Mucosa of stomach (tissue), 1 donor: ENCODE measurements around the gene ZBTB40.

Experiments
- H3K27me3 ChIP-seq: one replicate; pipeline ENCODE4 v1.7.0; 2013; ENCODE audit warnings: mild to moderate bottlenecking, low read length; ENCODE audit not compliant: control insufficient read depth, insufficient read depth
- H3K36me3 ChIP-seq: one replicate; pipeline ENCODE4 v1.7.0; 2013; ENCODE audit warnings: low read length; ENCODE audit not compliant: control insufficient read depth, insufficient read depth
- H3K4me1 ChIP-seq: one replicate; pipeline ENCODE4 v1.7.0; 2013; ENCODE audit warnings: mild to moderate bottlenecking, low read length; ENCODE audit not compliant: control insufficient read depth, insufficient read depth
- H3K4me3 ChIP-seq: one replicate; pipeline ENCODE4 v1.7.0; 2013; ENCODE audit warnings: low read length
- H3K9ac ChIP-seq: one replicate; pipeline ENCODE4 v1.7.0; 2013; ENCODE audit warnings: mild to moderate bottlenecking, low read length, moderate library complexity
- H3K9me3 ChIP-seq: one replicate; pipeline ENCODE4 v1.7.0; 2013; ENCODE audit warnings: mild to moderate bottlenecking, low read length, moderate library complexity; ENCODE audit not compliant: control insufficient read depth
- donor health status: Pancreatic carcinoma.

The ZBTB40 gene, protein sequence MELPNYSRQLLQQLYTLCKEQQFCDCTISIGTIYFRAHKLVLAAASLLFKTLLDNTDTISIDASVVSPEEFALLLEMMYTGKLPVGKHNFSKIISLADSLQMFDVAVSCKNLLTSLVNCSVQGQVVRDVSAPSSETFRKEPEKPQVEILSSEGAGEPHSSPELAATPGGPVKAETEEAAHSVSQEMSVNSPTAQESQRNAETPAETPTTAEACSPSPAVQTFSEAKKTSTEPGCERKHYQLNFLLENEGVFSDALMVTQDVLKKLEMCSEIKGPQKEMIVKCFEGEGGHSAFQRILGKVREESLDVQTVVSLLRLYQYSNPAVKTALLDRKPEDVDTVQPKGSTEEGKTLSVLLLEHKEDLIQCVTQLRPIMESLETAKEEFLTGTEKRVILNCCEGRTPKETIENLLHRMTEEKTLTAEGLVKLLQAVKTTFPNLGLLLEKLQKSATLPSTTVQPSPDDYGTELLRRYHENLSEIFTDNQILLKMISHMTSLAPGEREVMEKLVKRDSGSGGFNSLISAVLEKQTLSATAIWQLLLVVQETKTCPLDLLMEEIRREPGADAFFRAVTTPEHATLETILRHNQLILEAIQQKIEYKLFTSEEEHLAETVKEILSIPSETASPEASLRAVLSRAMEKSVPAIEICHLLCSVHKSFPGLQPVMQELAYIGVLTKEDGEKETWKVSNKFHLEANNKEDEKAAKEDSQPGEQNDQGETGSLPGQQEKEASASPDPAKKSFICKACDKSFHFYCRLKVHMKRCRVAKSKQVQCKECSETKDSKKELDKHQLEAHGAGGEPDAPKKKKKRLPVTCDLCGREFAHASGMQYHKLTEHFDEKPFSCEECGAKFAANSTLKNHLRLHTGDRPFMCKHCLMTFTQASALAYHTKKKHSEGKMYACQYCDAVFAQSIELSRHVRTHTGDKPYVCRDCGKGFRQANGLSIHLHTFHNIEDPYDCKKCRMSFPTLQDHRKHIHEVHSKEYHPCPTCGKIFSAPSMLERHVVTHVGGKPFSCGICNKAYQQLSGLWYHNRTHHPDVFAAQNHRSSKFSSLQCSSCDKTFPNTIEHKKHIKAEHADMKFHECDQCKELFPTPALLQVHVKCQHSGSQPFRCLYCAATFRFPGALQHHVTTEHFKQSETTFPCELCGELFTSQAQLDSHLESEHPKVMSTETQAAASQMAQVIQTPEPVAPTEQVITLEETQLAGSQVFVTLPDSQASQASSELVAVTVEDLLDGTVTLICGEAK

GRCh38 chr1:22451702-22452480 lies at the start of gene ZBTB40:
TSS of gene ZBTB40 (plus strand) at chr1:22451851. CDS start at chr1:22489949, 38,098 bp downstream.
- Histone ChIP-seq H3K9ac (peak within 1 kb of the TSS; percentile 88), H3K4me3 (peak within 1 kb of the TSS; percentile 88), H3K27me3 (no peaks in the 10 kb centered on the region), H3K4me1 (peaks cover 8% of the 10 kb centered on the region), H3K36me3 (no peaks in the 10 kb centered on the region), H3K9me3 (no peaks in the 10 kb centered on the region)

- Histone ChIP-seq H3K4me1 (no peaks in the 10 kb centered on the region), H3K36me3 (no peaks in the 10 kb centered on the region), H3K9me3 (no peaks in the 10 kb centered on the region), H3K9ac (no peak overlapping the region), H3K4me3 (no peak overlapping the region), H3K27me3 (peaks cover 11% of the 10 kb centered on the region)
Observed at GRCh38 chr1:22402356-22403053, 49.1 kb upstream of the ZBTB40 start.

GRCh38 chr1:22404486-22404885 lies 47.2 kb upstream of the ZBTB40 start:
- H3K4me3 ChIP-seq: no peak overlapping the region
- no peaks in the 10 kb centered on the region for H3K36me3 ChIP-seq
- H3K9me3 ChIP-seq: no peaks in the 10 kb centered on the region
- no peaks in the 10 kb centered on the region for H3K4me1 ChIP-seq
- peaks cover 7% of the 10 kb centered on the region for H3K27me3 ChIP-seq
- no peak overlapping the region for H3K9ac ChIP-seq

DNA sequence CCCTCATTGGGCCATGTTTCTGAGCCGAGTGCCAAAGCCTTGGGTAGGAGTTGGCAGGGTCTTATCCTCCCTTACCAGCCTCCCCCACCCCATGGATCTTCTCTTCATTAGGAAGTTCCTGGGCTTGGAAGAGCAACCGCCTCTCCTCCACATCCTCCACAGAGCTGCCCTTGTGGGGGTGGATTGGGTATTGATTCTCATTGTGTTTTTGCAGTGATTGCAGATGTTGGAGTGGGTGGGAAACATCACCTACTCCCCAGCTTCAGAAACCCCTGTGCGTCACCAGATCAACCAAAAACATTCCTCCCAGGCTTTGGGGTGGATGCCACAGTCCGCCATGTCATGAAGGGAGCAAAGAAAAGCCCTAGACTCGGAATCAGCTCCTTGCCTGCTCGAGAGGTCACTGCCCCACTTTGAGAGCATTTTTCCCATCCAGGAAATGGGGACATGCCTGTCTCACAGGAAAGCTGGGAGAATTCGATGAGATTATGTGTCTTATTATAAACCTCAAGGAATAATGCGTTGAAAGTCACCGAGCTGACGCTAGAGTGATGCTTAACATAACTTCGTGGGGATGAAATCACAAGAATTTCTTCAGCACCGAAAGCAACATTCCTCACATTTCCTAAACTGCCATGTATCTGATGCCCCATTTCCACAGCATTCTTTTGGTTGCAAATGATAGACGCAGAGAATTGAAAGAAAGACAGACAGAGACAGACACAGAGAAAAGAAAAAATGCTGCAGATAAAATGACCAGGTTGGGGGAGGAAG lies 44.7 kb upstream of the ZBTB40 start:
- no peaks in the 10 kb centered on the region for H3K36me3 ChIP-seq
- H3K9me3 ChIP-seq: no peaks in the 10 kb centered on the region
- no peak overlapping the region for H3K9ac ChIP-seq
- no peak overlapping the region for H3K4me3 ChIP-seq
- peaks cover 4% of the 10 kb centered on the region for H3K27me3 ChIP-seq
- H3K4me1 ChIP-seq: no peaks in the 10 kb centered on the region

DNA sequence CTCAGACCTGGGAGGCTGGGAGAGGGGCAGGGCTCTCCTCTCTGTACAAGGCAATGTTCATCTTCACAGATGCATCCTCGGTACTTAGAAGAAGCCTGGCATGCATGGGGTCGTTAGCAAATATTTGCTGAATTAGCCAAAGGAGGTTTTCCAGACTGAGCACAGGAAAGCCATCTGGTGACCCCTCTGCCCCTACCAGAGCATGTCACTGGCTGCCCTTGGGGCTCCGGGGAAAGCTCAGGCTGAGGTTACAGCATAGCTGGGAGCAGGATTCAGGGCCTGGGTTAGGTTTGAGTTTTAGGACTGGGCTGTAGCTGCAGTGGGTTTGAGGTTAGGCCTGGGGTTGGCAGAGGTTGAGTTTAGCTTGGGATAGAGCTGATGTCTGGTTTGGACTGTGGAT lies 43.4 kb upstream of the ZBTB40 start:
- H3K4me3 ChIP-seq: no peak overlapping the region
- peaks cover 9% of the 10 kb centered on the region for H3K4me1 ChIP-seq
- no peaks in the 10 kb centered on the region for H3K9me3 ChIP-seq
- peaks cover 4% of the 10 kb centered on the region for H3K27me3 ChIP-seq
- no peaks in the 10 kb centered on the region for H3K36me3 ChIP-seq
- no peak overlapping the region for H3K9ac ChIP-seq

DNA sequence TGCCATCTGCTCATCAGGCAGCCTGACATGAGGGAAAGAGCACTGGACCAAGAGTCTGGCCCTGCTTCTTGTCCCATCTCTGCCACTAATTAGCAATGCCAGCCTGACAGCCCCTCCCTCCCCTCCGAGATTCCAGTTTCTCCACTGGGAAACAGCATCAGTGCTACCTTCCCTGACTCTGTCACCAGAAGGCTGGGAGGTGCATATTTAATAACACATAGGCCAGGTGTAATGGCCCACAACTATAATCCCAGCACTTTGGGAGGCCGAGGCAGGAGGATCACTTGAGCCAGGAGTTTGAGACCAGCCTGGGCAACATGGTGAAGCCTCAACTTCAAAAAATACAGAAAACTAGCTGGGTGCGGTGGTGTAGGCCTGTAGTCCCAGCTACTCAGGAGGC lies 41.2 kb upstream of the ZBTB40 start:
- peaks cover 26% of the 10 kb centered on the region for H3K4me1 ChIP-seq
- no peaks in the 10 kb centered on the region for H3K36me3 ChIP-seq
- peaks cover 4% of the 10 kb centered on the region for H3K27me3 ChIP-seq
- H3K9me3 ChIP-seq: no peaks in the 10 kb centered on the region
- H3K4me3 ChIP-seq: no peak overlapping the region
- no peak overlapping the region for H3K9ac ChIP-seq

DNA sequence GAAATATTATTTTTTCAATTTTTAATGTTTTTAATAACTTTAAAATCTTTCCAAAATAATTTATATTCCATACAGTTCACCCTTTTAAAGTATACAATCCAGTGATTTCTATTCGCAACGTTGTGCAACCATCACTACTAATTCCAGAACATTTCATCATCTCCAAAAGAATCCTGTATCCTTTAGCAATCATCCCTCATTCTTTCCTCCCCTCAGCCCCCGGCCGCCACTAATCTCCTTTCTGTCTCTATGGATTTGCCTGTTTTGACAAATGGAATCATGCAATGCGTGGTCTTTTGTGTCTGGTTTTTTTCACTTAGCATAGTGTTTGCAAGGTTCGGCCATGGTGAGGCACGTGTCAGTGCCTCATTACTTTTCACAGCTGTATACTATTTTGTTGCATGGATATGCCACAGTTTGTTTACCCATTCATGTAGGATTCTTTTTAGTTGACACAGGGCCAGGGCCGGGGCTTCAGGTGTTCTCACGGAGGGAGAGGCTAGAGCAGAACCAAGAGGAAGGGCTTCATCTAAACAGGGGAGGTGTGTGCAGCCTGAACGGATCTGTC lies 40.6 kb upstream of the ZBTB40 start:
- no peak overlapping the region for H3K9ac ChIP-seq
- no peaks in the 10 kb centered on the region for H3K9me3 ChIP-seq
- peaks cover 26% of the 10 kb centered on the region for H3K4me1 ChIP-seq
- H3K27me3 ChIP-seq: peaks cover 4% of the 10 kb centered on the region
- H3K4me3 ChIP-seq: no peak overlapping the region
- H3K36me3 ChIP-seq: no peaks in the 10 kb centered on the region

- Histone ChIP-seq H3K4me3 (no peak overlapping the region), H3K4me1 (peaks cover 29% of the 10 kb centered on the region), H3K9ac (no peak overlapping the region), H3K9me3 (no peaks in the 10 kb centered on the region), H3K36me3 (no peaks in the 10 kb centered on the region), H3K27me3 (peaks cover 4% of the 10 kb centered on the region)
Observed at GRCh38 chr1:22411589-22411988, 40.1 kb upstream of the ZBTB40 start.

GRCh38 chr1:22412932-22413727 lies 38.5 kb upstream of the ZBTB40 start:
- Histone ChIP-seq H3K27me3 (peaks cover 8% of the 10 kb centered on the region), H3K9ac (peak overlapping the region; percentile 22), H3K4me3 (no peak overlapping the region), H3K9me3 (no peaks in the 10 kb centered on the region), H3K4me1 (peaks cover 32% of the 10 kb centered on the region), H3K36me3 (no peaks in the 10 kb centered on the region)

DNA sequence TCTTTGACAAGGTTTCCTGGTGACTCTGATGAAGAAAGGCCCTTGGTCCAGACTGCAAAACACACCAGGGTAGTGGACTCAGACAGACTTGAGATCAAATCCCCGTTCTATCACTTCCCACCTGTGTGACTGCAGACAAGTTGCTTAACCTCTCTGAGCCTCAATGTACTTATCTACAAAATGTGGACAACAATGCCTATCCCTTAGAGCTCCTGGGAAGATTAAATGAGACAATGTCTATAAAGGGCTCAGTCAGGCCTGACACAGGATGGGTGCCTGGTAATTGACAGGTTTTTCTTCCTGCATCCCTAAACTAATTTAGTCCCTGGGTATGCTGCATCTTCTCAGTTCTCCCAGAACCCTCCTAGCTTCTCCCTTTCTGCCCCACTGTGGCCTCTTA lies 37.9 kb upstream of the ZBTB40 start:
- Histone ChIP-seq H3K9me3 (no peaks in the 10 kb centered on the region), H3K27me3 (peaks cover 12% of the 10 kb centered on the region), H3K36me3 (no peaks in the 10 kb centered on the region), H3K4me3 (no peak overlapping the region), H3K4me1 (peaks cover 32% of the 10 kb centered on the region), H3K9ac (peak overlapping the region; percentile 22)
